DOHH2 (cell line): Measurements from ENCODE around the gene POLR2B.

Source experiments
- CTCF ChIP-seq: fragments of 200-600 bp; sonication (generic); IDR thresholded peaks from one replicate; pipeline ENCODE4 v1.5.1; 2014; ENCODE audit warnings: antibody characterized with exemption, mild to moderate bottlenecking, low read depth, low read length; ENCODE audit not compliant: poor library complexity, severe bottlenecking
- EZH2phosphoT487 ChIP-seq: fragments of 200-600 bp; sonication (generic); IDR thresholded peaks from 2 replicates; pipeline ENCODE4 v1.6.1; 2017; ENCODE audit warnings: borderline replicate concordance, mild to moderate bottlenecking, antibody characterized with exemption, low read length, moderate library complexity, mixed read lengths

GRCh38 chr4:56937262-56937661, 41.4 kb upstream of the POLR2B start:
- TF ChIP-seq CTCF, result no peak
- TF ChIP-seq EZH2phosphoT487, result no peak
